ENCODE results near the gene ADAM33.

ADAM33 gene

DNA sequence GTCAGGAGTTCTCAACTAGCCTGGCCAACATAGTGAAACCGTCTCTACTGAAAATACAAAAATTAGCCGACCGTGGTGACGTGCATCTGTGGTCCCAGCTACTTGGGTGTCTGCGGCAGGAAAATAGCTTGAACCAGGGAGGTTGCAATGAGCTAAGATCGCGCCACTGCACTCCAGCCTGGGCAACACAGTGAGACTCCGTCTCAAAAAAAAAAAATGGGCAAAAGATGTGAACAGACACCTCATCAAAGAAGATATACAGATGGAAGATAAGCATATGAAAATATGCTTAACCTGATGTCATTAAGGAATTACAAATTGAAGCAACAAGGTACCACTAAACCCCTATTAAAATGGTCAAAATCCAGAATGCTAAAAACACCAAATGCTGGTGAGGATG lies 41.5 kb upstream of the ADAM33 start:
- no peak for DNase-seq
- Histone ChIP-seq H3K18ac (ENCODE audit: low read length) (no peak overlapping the region), H3K4me2 (ENCODE audit: low read length) (no peak overlapping the region), H2BK5ac (ENCODE audit: low read depth, low read length, poor library complexity) (no peak overlapping the region), H3K9me3 (ENCODE audit: insufficient read depth, low read depth, low read length) (no peaks in the 10 kb centered on the region), H4K91ac (ENCODE audit: low read depth, low read length) (no peak overlapping the region), H3K79me1 (ENCODE audit: low read length) (no peaks in the 10 kb centered on the region), H2BK120ac (ENCODE audit: insufficient read depth, low read length, poor library complexity) (no peak overlapping the region), H2AFZ (ENCODE audit: insufficient read depth, low read length, poor library complexity) (no peak overlapping the region), H3K23ac (ENCODE audit: low read length) (no peak overlapping the region), H3K27me3 (ENCODE audit: insufficient read depth, low read length) (no peaks in the 10 kb centered on the region), H3K27ac (ENCODE audit: low read depth, low read length) (no peak overlapping the region), H3K14ac (ENCODE audit: low read length) (no peak overlapping the region), H3K9ac (ENCODE audit: low read length) (no peak overlapping the region), H4K8ac (ENCODE audit: low read depth, low read length) (no peak overlapping the region), H2AK5ac (ENCODE audit: low read length) (no peak overlapping the region), H3K79me2 (ENCODE audit: control insufficient read depth, insufficient read depth, low read length, poor library complexity) (no peaks in the 10 kb centered on the region), H2BK12ac (ENCODE audit: low read length) (no peak overlapping the region), H3K4me3 (ENCODE audit: low read depth, low read length) (no peak overlapping the region), H3K36me3 (ENCODE audit: control insufficient read depth in 1 of 2, insufficient read depth in 2 of 2, low read length in 2 of 2) (no peaks in the 10 kb centered on the region), H4K12ac (ENCODE audit: low read depth, low read length) (no peak overlapping the region), H3K4me1 (ENCODE audit: control insufficient read depth in 1 of 2, insufficient read depth in 2 of 2, low read length in 2 of 2) (peaks cover 0 to 3% of the 10 kb centered on the region in 2 experiments), H3K4ac (ENCODE audit: low read depth, low read length) (no peak overlapping the region)
- WGBS (ENCODE audit: extremely low coverage, insufficient coverage, insufficient read length): no CpG with 5 or more reads among the region's 8 CpGs

DNA sequence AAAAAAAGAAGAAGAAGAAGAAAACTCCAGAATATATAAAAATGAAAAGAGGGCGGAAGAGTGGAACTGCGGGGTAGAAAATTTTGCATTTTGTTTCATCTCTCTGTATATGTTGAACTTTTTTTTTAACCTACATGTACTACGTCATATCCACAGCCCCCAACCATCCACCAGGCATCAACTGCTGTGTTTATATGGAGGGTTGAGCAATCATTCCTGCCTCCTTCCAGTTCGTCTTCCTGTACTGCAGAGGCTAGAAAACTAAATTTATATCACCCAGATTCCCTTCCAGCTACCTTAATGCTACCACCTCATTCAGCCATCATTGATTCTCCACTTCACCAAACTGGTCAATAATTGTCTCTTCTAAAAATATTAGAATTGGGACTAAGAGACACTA lies 40.1 kb upstream of the ADAM33 start:
- no peak overlapping the region for H3K14ac ChIP-seq (ENCODE audit: low read length)
- H3K4me2 ChIP-seq (ENCODE audit: low read length): no peak overlapping the region
- H3K4me1 ChIP-seq (ENCODE audit: control insufficient read depth in 1 of 2, insufficient read depth in 2 of 2, low read length in 2 of 2): no peaks in the 10 kb centered on the region
- H3K79me1 ChIP-seq (ENCODE audit: low read length): no peaks in the 10 kb centered on the region
- no peak overlapping the region for H2BK120ac ChIP-seq (ENCODE audit: insufficient read depth, low read length, poor library complexity)
- no peak overlapping the region for H3K18ac ChIP-seq (ENCODE audit: low read length)
- H3K27ac ChIP-seq (ENCODE audit: low read depth, low read length): no peak overlapping the region
- no peak overlapping the region for H3K4ac ChIP-seq (ENCODE audit: low read depth, low read length)
- WGBS (ENCODE audit: extremely low coverage, insufficient coverage, insufficient read length): no CpG with 5 or more reads among the region's 4 CpGs
- no peaks in the 10 kb centered on the region for H3K79me2 ChIP-seq (ENCODE audit: control insufficient read depth, insufficient read depth, low read length, poor library complexity)
- no peaks in the 10 kb centered on the region for H3K9me3 ChIP-seq (ENCODE audit: insufficient read depth, low read depth, low read length)
- H2BK5ac ChIP-seq (ENCODE audit: low read depth, low read length, poor library complexity): no peak overlapping the region
- no peak overlapping the region for H4K91ac ChIP-seq (ENCODE audit: low read depth, low read length)
- no peak overlapping the region for H2AFZ ChIP-seq (ENCODE audit: insufficient read depth, low read length, poor library complexity)
- no peak overlapping the region for H3K9ac ChIP-seq (ENCODE audit: low read length)
- no peak overlapping the region for H3K4me3 ChIP-seq (ENCODE audit: low read depth, low read length)
- no peak overlapping the region for H2BK12ac ChIP-seq (ENCODE audit: low read length)
- H3K23ac ChIP-seq (ENCODE audit: low read length): no peak overlapping the region
- H3K27me3 ChIP-seq (ENCODE audit: insufficient read depth, low read length): no peaks in the 10 kb centered on the region
- H2AK5ac ChIP-seq (ENCODE audit: low read length): no peak overlapping the region
- no peak for DNase-seq
- no peaks in the 10 kb centered on the region for H3K36me3 ChIP-seq (ENCODE audit: control insufficient read depth in 1 of 2, insufficient read depth in 2 of 2, low read length in 2 of 2)
- H4K8ac ChIP-seq (ENCODE audit: low read depth, low read length): no peak overlapping the region
- no peak overlapping the region for H4K12ac ChIP-seq (ENCODE audit: low read depth, low read length)

DNA sequence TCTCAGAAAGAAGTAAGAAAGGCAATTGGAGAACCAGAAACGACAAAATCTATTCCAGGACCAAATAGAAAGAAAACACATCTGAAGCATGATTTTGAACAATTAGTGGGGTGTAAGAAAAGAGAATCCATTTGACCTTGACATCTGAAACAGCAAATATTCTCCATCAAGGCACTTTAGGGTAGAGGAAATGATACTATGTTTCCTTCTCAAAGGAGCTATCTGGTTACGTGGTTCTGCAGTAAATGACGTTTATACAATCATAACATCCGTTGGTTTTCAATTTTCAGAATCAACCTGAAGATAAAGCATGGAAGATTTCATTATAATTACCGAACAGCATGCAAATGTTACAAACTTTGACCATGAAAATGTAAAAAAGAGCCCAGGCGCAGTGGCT lies 38.8 kb upstream of the ADAM33 start:
- Histone ChIP-seq H3K79me2 (ENCODE audit: control insufficient read depth, insufficient read depth, low read length, poor library complexity) (no peaks in the 10 kb centered on the region), H3K4me2 (ENCODE audit: low read length) (no peak overlapping the region), H2BK5ac (ENCODE audit: low read depth, low read length, poor library complexity) (no peak overlapping the region), H3K4ac (ENCODE audit: low read depth, low read length) (no peak overlapping the region), H2AFZ (ENCODE audit: insufficient read depth, low read length, poor library complexity) (no peak overlapping the region), H4K8ac (ENCODE audit: low read depth, low read length) (no peak overlapping the region), H2AK5ac (ENCODE audit: low read length) (no peak overlapping the region), H3K27ac (ENCODE audit: low read depth, low read length) (no peak overlapping the region), H3K27me3 (ENCODE audit: insufficient read depth, low read length) (no peaks in the 10 kb centered on the region), H2BK120ac (ENCODE audit: insufficient read depth, low read length, poor library complexity) (no peak overlapping the region), H3K4me1 (ENCODE audit: control insufficient read depth in 1 of 2, insufficient read depth in 2 of 2, low read length in 2 of 2) (no peaks in the 10 kb centered on the region), H4K12ac (ENCODE audit: low read depth, low read length) (no peak overlapping the region), H3K79me1 (ENCODE audit: low read length) (no peaks in the 10 kb centered on the region), H3K4me3 (ENCODE audit: low read depth, low read length) (no peak overlapping the region), H2BK12ac (ENCODE audit: low read length) (no peak overlapping the region), H3K18ac (ENCODE audit: low read length) (no peak overlapping the region), H3K23ac (ENCODE audit: low read length) (no peak overlapping the region), H3K9ac (ENCODE audit: low read length) (no peak overlapping the region), H4K91ac (ENCODE audit: low read depth, low read length) (no peak overlapping the region), H3K36me3 (ENCODE audit: control insufficient read depth in 1 of 2, insufficient read depth in 2 of 2, low read length in 2 of 2) (no peaks in the 10 kb centered on the region), H3K9me3 (ENCODE audit: insufficient read depth, low read depth, low read length) (no peaks in the 10 kb centered on the region), H3K14ac (ENCODE audit: low read length) (no peak overlapping the region)
- no peak for DNase-seq
- WGBS (ENCODE audit: extremely low coverage, insufficient coverage, insufficient read length): no CpG with 5 or more reads among the region's 6 CpGs

DNA sequence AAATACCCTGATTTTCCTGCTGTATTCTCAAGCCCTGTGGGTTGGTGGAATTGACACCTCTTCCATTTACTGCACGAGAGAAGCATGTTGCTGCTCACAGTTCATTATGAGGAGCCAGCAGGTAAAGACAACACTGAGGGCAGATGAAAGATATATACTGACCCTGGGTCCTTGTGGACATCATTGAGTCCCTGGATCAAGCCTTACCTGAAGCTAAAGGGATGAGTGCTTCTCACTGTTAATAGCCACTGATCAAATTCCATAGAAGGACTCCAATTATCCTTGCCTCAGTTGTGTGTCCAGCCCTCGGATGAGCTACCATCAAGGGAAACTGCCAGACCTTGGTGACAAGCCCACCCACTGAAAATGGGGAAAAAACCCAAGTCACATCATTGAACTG lies 38.3 kb upstream of the ADAM33 start:
- Histone ChIP-seq H4K12ac (ENCODE audit: low read depth, low read length) (no peak overlapping the region), H3K36me3 (ENCODE audit: control insufficient read depth in 1 of 2, insufficient read depth in 2 of 2, low read length in 2 of 2) (no peaks in the 10 kb centered on the region), H3K18ac (ENCODE audit: low read length) (no peak overlapping the region), H2AFZ (ENCODE audit: insufficient read depth, low read length, poor library complexity) (no peak overlapping the region), H3K27ac (ENCODE audit: low read depth, low read length) (no peak overlapping the region), H3K27me3 (ENCODE audit: insufficient read depth, low read length) (no peaks in the 10 kb centered on the region), H3K4me1 (ENCODE audit: control insufficient read depth in 1 of 2, insufficient read depth in 2 of 2, low read length in 2 of 2) (no peaks in the 10 kb centered on the region), H2BK120ac (ENCODE audit: insufficient read depth, low read length, poor library complexity) (no peak overlapping the region), H2BK5ac (ENCODE audit: low read depth, low read length, poor library complexity) (no peak overlapping the region), H4K91ac (ENCODE audit: low read depth, low read length) (no peak overlapping the region), H3K4me2 (ENCODE audit: low read length) (no peak overlapping the region), H3K23ac (ENCODE audit: low read length) (no peak overlapping the region), H3K14ac (ENCODE audit: low read length) (no peak overlapping the region), H3K79me1 (ENCODE audit: low read length) (no peaks in the 10 kb centered on the region), H3K9me3 (ENCODE audit: insufficient read depth, low read depth, low read length) (no peaks in the 10 kb centered on the region), H3K4me3 (ENCODE audit: low read depth, low read length) (no peak overlapping the region), H2AK5ac (ENCODE audit: low read length) (no peak overlapping the region), H3K4ac (ENCODE audit: low read depth, low read length) (no peak overlapping the region), H3K9ac (ENCODE audit: low read length) (no peak overlapping the region), H3K79me2 (ENCODE audit: control insufficient read depth, insufficient read depth, low read length, poor library complexity) (no peaks in the 10 kb centered on the region), H4K8ac (ENCODE audit: low read depth, low read length) (no peak overlapping the region), H2BK12ac (ENCODE audit: low read length) (no peak overlapping the region)
- no CpG with 5 or more reads among the region's 2 CpGs for WGBS (ENCODE audit: extremely low coverage, insufficient coverage, insufficient read length)
- DNase-seq: no peak

Measured in trophoblast cell (in vitro differentiated cells and primary cell).